OCI-LY7 (cell line): ENCODE measurements around the gene FAAP100. TPM values are rescaled to one million over a fixed set of nuclear protein-coding genes. Genes with fewer than 3 reads are reported as not detected.

Experiments
- BruUV-seq: library from RNA; stranded (reverse); fragments of 400-500 nt; replicated peaks from 2 replicates; lab custom pipeline; 2021; lab: Mats Ljungman, UMichigan
- CTCF ChIA-PET: fragments of 300-600 bp; sonication (Branson Sonifier 250); formaldehyde crosslinking; loops from one replicate; lab custom pipeline; 2022; ENCODE audit warnings: antibody characterized with exemption; ENCODE audit not compliant: unreplicated experiment; lab: Charles Lee
- POLR2A ChIA-PET: fragments of 300-600 bp; sonication (Branson Sonifier 250); formaldehyde crosslinking; loops from one replicate; lab custom pipeline; 2022; ENCODE audit warnings: antibody characterized with exemption; lab: Charles Lee
- DNase-seq: peaks from one replicate; pipeline ENCODE4 v3.0.0-alpha.2; 2015; ENCODE audit warnings: low spot score
- H2AFZ ChIP-seq: fragments of 200-600 bp; sonication (generic), shearing (Covaris generic); 2 replicates; pipeline ENCODE4 v1.6.1; 2014; ENCODE audit warnings: mild to moderate bottlenecking, antibody characterized with exemption, low read length, moderate library complexity
- H3K27ac ChIP-seq: fragments of 200-600 bp; sonication (generic); 2 replicates; pipeline ENCODE4 v1.5.1; 2014; ENCODE audit warnings: mixed run types, low read depth, mild to moderate bottlenecking, moderate library complexity, low read length, inconsistent platforms; ENCODE audit not compliant: poor library complexity, severe bottlenecking
- H3K36me3 ChIP-seq: fragments of 200-600 bp; sonication (generic); 2 replicates; pipeline ENCODE4 v1.6.1; 2014; ENCODE audit warnings: mild to moderate bottlenecking, antibody characterized with exemption, low read length, moderate library complexity, mixed read lengths; ENCODE audit not compliant: insufficient read depth
- H3K4me1 ChIP-seq: fragments of 200-600 bp; sonication (generic); 2 replicates; pipeline ENCODE4 v1.5.1; 2014; ENCODE audit warnings: mild to moderate bottlenecking, low read length; ENCODE audit not compliant: insufficient read depth, poor library complexity, severe bottlenecking
- H3K4me2 ChIP-seq: fragments of 200-600 bp; sonication (generic); 2 replicates; pipeline ENCODE4 v1.6.1; 2014; ENCODE audit warnings: mild to moderate bottlenecking, low read length
- H3K4me3 ChIP-seq: fragments of 200-600 bp; sonication (generic); 2 replicates; pipeline ENCODE4 v1.5.1; 2014; ENCODE audit warnings: mild to moderate bottlenecking, low read depth, low read length; ENCODE audit not compliant: poor library complexity, severe bottlenecking
- H3K79me2 ChIP-seq: fragments of 200-600 bp; sonication (generic); 2 replicates; pipeline ENCODE4 v1.6.1; 2016; ENCODE audit warnings: low read depth, mild to moderate bottlenecking, low read length, moderate library complexity, mixed read lengths; ENCODE audit not compliant: insufficient read depth
- H3K9me2 ChIP-seq: fragments of 200-600 bp; sonication (generic); 2 replicates; pipeline ENCODE4 v1.6.1; 2016; ENCODE audit warnings: mild to moderate bottlenecking, low read length, mixed read lengths; ENCODE audit not compliant: insufficient read depth
- H3K9me3 ChIP-seq: fragments of 200-600 bp; sonication (generic); 2 replicates; pipeline ENCODE4 v1.6.1; 2014; ENCODE audit warnings: mild to moderate bottlenecking, mixed run types, low read length, mixed read lengths
- H4K20me1 ChIP-seq: fragments of 200-600 bp; sonication (generic); 2 replicates; pipeline ENCODE4 v1.6.1; 2014; ENCODE audit warnings: mild to moderate bottlenecking, antibody characterized with exemption, low read length, moderate library complexity, mixed read lengths; ENCODE audit not compliant: insufficient read depth
- CTCF ChIP-seq: fragments of 200-600 bp; sonication (generic); conservative IDR thresholded peaks from 2 replicates; pipeline ENCODE4 v1.5.1; 2014; ENCODE audit warnings: mild to moderate bottlenecking, antibody characterized with exemption, low read length, moderate library complexity, mixed read lengths
- EZH2phosphoT487 ChIP-seq: fragments of 200-600 bp; sonication (generic); IDR thresholded peaks from 2 replicates; pipeline ENCODE4 v1.6.1; 2018; ENCODE audit warnings: low read depth, borderline replicate concordance, mild to moderate bottlenecking, mixed run types, antibody characterized with exemption, low read length, moderate library complexity, mixed read lengths
- intact Hi-C: fragments of 100-400 bp; cut with micrococcal nuclease; formaldehyde crosslinking; loops from one replicate; pipeline ENCODE4 v1.10.0; 2022; ENCODE audit not compliant: unreplicated experiment
- total RNA-seq, 2 experiments: library from RNA; depleted of rRNA in 1 of 2; stranded (reverse); fragments of >200 nt in 1 of 2; shearing (Covaris generic) in 1 of 2; gene quantifications; 2 replicates each; pipeline ENCODE4 v1.2.3, GENCODE V29; 2014 to 2022

The FAAP100 gene
- total RNA-seq, 2 experiments from 2014 or later: 65.2 to 74.2 TPM

- Histone ChIP-seq H3K4me2 (no peak overlapping the region), H2AFZ (no peak overlapping the region), H3K4me1 (peaks cover 23% of the 10 kb centered on the region), H3K36me3 (peaks cover 63% of the 10 kb centered on the region), H3K27ac (no peak overlapping the region), H4K20me1 (no peaks in the 10 kb centered on the region), H3K79me2 (no peaks in the 10 kb centered on the region), H3K9me2 (no peaks in the 10 kb centered on the region), H3K4me3 (no peak overlapping the region), H3K9me3 (no peaks in the 10 kb centered on the region)
- intact Hi-C loops: no loop called here
- no peak for TF ChIP-seq EZH2phosphoT487
- TF ChIP-seq CTCF: no peak
- BruUV-seq: no TSS peak
- ChIA-PET POLR2A (no interaction called here), CTCF (no interaction called here)
- DNase-seq: no peak
Observed at GRCh38 chr17:81557276-81558114, 5.3 kb upstream of the FAAP100 start.

- ChIA-PET POLR2A (no interaction called here), CTCF (no interaction called here)
- intact Hi-C loops: no loop called here
- Histone ChIP-seq H3K4me1 (peaks cover 23% of the 10 kb centered on the region), H3K79me2 (no peaks in the 10 kb centered on the region; the same call in 1 of the 2 replicates), H4K20me1 (no peaks in the 10 kb centered on the region), H2AFZ (no peak overlapping the region), H3K9me2 (no peaks in the 10 kb centered on the region), H3K27ac (no peak overlapping the region), H3K4me2 (no peak overlapping the region), H3K4me3 (no peak overlapping the region), H3K36me3 (peaks cover 57% of the 10 kb centered on the region), H3K9me3 (no peaks in the 10 kb centered on the region)
- TF ChIP-seq EZH2phosphoT487 (no peak), CTCF (no peak)
- no TSS peak for BruUV-seq
- no peak for DNase-seq
Observed at GRCh38 chr17:81556863-81557262, 4.7 kb upstream of the FAAP100 start.

GRCh38 chr17:81556175-81556691 is 4.1 kb upstream of the FAAP100 start:
- Histone ChIP-seq H2AFZ (no peak overlapping the region), H4K20me1 (no peaks in the 10 kb centered on the region), H3K79me2 (peaks cover 6% of the 10 kb centered on the region; the same call in 1 of the 2 replicates), H3K4me2 (no peak overlapping the region), H3K4me3 (no peak overlapping the region), H3K4me1 (peaks cover 25% of the 10 kb centered on the region), H3K9me2 (no peaks in the 10 kb centered on the region), H3K36me3 (peaks cover 51% of the 10 kb centered on the region), H3K27ac (no peak overlapping the region), H3K9me3 (no peaks in the 10 kb centered on the region)
- no peak for DNase-seq
- intact Hi-C loops: no loop called here
- ChIA-PET CTCF (no interaction called here), POLR2A (no interaction called here)
- TF ChIP-seq CTCF (no peak), EZH2phosphoT487 (no peak)
- no TSS peak for BruUV-seq
